GM19238 (cell line): ENCODE results near the gene TMED6.

Experiments used
- DNase-seq: peaks from one replicate; pipeline ENCODE4 v3.0.0; 2011; ENCODE audit warnings: low spot score; ENCODE audit not compliant: insufficient read length

The TMED6 gene

GRCh38 chr16:69324013-69324531 is 27.5 kb downstream of the TMED6 start:
- no peak for DNase-seq

- no peak for DNase-seq
Observed at GRCh38 chr16:69323415-69323814, 28.2 kb downstream of the TMED6 start.

GRCh38 chr16:69322343-69322742 is 29.2 kb downstream of the TMED6 start:
- DNase-seq = no peak

GRCh38 chr16:69321080-69321479 is 30.5 kb downstream of the TMED6 start:
- no peak for DNase-seq

- DNase-seq = no peak
Observed at GRCh38 chr16:69320740-69321073, 30.9 kb downstream of the TMED6 start.

GRCh38 chr16:69319826-69320739 is 31.5 kb downstream of the TMED6 start:
- DNase-seq = no peak

- DNase-seq = no peak
Observed at GRCh38 chr16:69319381-69319780, 32.2 kb downstream of the TMED6 start.

- no peak for DNase-seq
Observed at GRCh38 chr16:69318911-69319289, 32.7 kb downstream of the TMED6 start.

- no peak for DNase-seq
Observed at GRCh38 chr16:69318177-69318910, 33.2 kb downstream of the TMED6 start.

- no peak for DNase-seq
Observed at GRCh38 chr16:69316595-69317034, 35.0 kb downstream of the TMED6 start.

GRCh38 chr16:69315486-69316311 is 35.9 kb downstream of the TMED6 start:
- no peak for DNase-seq

GRCh38 chr16:69314534-69314933 is 37.1 kb downstream of the TMED6 start:
- DNase-seq = no peak

GRCh38 chr16:69313469-69313868 is 38.1 kb downstream of the TMED6 start:
- no peak for DNase-seq

GRCh38 chr16:69311533-69312387 is 39.8 kb downstream of the TMED6 start:
- DNase-seq = peak; percentile 63

- DNase-seq = peak; percentile 98
Observed at GRCh38 chr16:69310653-69311532, 40.7 kb downstream of the TMED6 start, which contains the start of gene VPS4A. Gene VPS4A (plus strand): TSS chr16:69311350. CDS start chr16:69311512, 162 bp downstream.

- no peak for DNase-seq
Observed at GRCh38 chr16:69309316-69309715, 42.3 kb downstream of the TMED6 start.

GRCh38 chr16:69307856-69308255 is 43.7 kb downstream of the TMED6 start:
- DNase-seq = no peak

GRCh38 chr16:69307091-69307490 is 44.5 kb downstream of the TMED6 start:
- no peak for DNase-seq

- no peak for DNase-seq
Observed at GRCh38 chr16:69306031-69306430, 45.6 kb downstream of the TMED6 start.
